Measurements from ENCODE around the gene TTC7B. TPM values are rescaled to one million over a fixed set of nuclear protein-coding genes. Genes with fewer than 3 reads are reported as not detected.

The TTC7B gene
- total RNA-seq, 4 donors from 2014 or later, result 14.3 to 48.9 (median 32.5) TPM

GRCh38 chr14:90579816-90580215, 236.4 kb downstream of the TTC7B start:
- no peak for DNase-seq (ENCODE audit: low spot score in 2 of 2)
- Histone ChIP-seq H3K36me3 (peaks cover 12% of the 10 kb centered on the region), H3K27ac (no peak overlapping the region), H3K27me3 (no peaks in the 10 kb centered on the region), H3K4me3 (no peak overlapping the region), H3K9me3 (no peaks in the 10 kb centered on the region), H3K4me1 (no peaks in the 10 kb centered on the region)
- 96% methylated on average over 8 of the region's 9 CpGs for WGBS
- TF ChIP-seq CTCF (IDR thresholded peaks at IDR 0.05), result no peak
- TF ChIP-seq EP300 (IDR thresholded peaks at IDR 0.05), result no peak
- TF ChIP-seq POLR2A (IDR thresholded peaks at IDR 0.05), result no peak
- no peak for TF ChIP-seq POLR2AphosphoS5 (IDR thresholded peaks at IDR 0.05)

- no peak overlapping the region for H3K27ac ChIP-seq
- no peak for DNase-seq (ENCODE audit: low spot score in 2 of 2)
- H3K36me3 ChIP-seq, result peaks cover 12% of the 10 kb centered on the region
- no peak overlapping the region for H3K4me3 ChIP-seq
- no peak for TF ChIP-seq POLR2AphosphoS5 (IDR thresholded peaks at IDR 0.05)
- no peak for TF ChIP-seq CTCF (IDR thresholded peaks at IDR 0.05)
- no peak for TF ChIP-seq POLR2A (IDR thresholded peaks at IDR 0.05)
- TF ChIP-seq EP300 (IDR thresholded peaks at IDR 0.05), result no peak
- H3K27me3 ChIP-seq, result no peaks in the 10 kb centered on the region
- WGBS, result 88% methylated on average over 7 of the region's 8 CpGs
- H3K9me3 ChIP-seq, result no peaks in the 10 kb centered on the region
- no peaks in the 10 kb centered on the region for H3K4me1 ChIP-seq
Measured at GRCh38 chr14:90579088-90579487, 237.1 kb downstream of the TTC7B start.

GRCh38 chr14:90578283-90578985, 237.8 kb downstream of the TTC7B start:
- no peak overlapping the region for H3K4me3 ChIP-seq
- no peaks in the 10 kb centered on the region for H3K9me3 ChIP-seq
- H3K36me3 ChIP-seq, result peaks cover 12% of the 10 kb centered on the region
- DNase-seq (ENCODE audit: low spot score in 2 of 2), result no peak
- no peak for TF ChIP-seq CTCF (IDR thresholded peaks at IDR 0.05)
- no peak for TF ChIP-seq EP300 (IDR thresholded peaks at IDR 0.05)
- no peak for TF ChIP-seq POLR2A (IDR thresholded peaks at IDR 0.05)
- no peak for TF ChIP-seq POLR2AphosphoS5 (IDR thresholded peaks at IDR 0.05)
- WGBS, result 97% methylated on average over 5 of the region's 17 CpGs
- H3K27ac ChIP-seq, result no peak overlapping the region
- no peaks in the 10 kb centered on the region for H3K4me1 ChIP-seq
- H3K27me3 ChIP-seq, result no peaks in the 10 kb centered on the region

GRCh38 chr14:90577661-90578282, 238.5 kb downstream of the TTC7B start:
- no peaks in the 10 kb centered on the region for H3K9me3 ChIP-seq
- peaks cover 12% of the 10 kb centered on the region for H3K36me3 ChIP-seq
- no peak overlapping the region for H3K27ac ChIP-seq
- DNase-seq (ENCODE audit: low spot score in 2 of 2), result no peak
- WGBS, result 93% methylated on average over 17 of the region's 18 CpGs
- H3K27me3 ChIP-seq, result no peaks in the 10 kb centered on the region
- no peak for TF ChIP-seq CTCF (IDR thresholded peaks at IDR 0.05)
- TF ChIP-seq POLR2A (IDR thresholded peaks at IDR 0.05), result no peak
- no peak for TF ChIP-seq POLR2AphosphoS5 (IDR thresholded peaks at IDR 0.05)
- TF ChIP-seq EP300 (IDR thresholded peaks at IDR 0.05), result no peak
- H3K4me1 ChIP-seq, result no peaks in the 10 kb centered on the region
- H3K4me3 ChIP-seq, result no peak overlapping the region

GRCh38 chr14:90576981-90577660, 239.1 kb downstream of the TTC7B start:
- no peaks in the 10 kb centered on the region for H3K9me3 ChIP-seq
- WGBS, result 91% methylated on average over 16 of the region's 21 CpGs
- no peak overlapping the region for H3K4me3 ChIP-seq
- H3K36me3 ChIP-seq, result peaks cover 12% of the 10 kb centered on the region
- H3K27me3 ChIP-seq, result no peaks in the 10 kb centered on the region
- no peak for TF ChIP-seq EP300 (IDR thresholded peaks at IDR 0.05)
- TF ChIP-seq POLR2A (IDR thresholded peaks at IDR 0.05), result no peak
- TF ChIP-seq CTCF (IDR thresholded peaks at IDR 0.05), result no peak
- no peak for TF ChIP-seq POLR2AphosphoS5 (IDR thresholded peaks at IDR 0.05)
- no peak for DNase-seq (ENCODE audit: low spot score in 2 of 2)
- no peak overlapping the region for H3K27ac ChIP-seq
- no peaks in the 10 kb centered on the region for H3K4me1 ChIP-seq
